ENCODE data around the gene B3GALNT2. TPM values are rescaled to one million over a fixed set of nuclear protein-coding genes. Genes with fewer than 3 reads are reported as not detected.

B3GALNT2 gene
- polyA plus RNA-seq, 3 donors = 8.9 to 11.8 (median 10.4) TPM

DNA sequence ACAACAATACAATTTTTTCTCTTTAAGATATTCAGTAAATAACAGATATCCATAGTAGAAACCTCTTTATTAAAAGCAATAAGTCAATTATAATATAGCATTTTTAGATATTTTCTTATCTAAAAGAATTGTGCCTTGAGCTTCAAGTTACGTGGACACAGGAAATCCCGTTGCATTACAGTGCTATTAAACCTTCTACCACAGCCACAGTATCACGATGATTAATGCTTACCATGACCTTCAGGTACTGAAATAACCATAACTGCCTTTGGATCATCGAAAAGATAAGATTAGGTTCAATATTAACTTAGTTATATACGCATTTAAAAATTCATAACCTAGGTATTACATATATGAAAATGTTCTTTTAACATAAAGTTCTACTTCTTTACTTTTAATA is 17.9 kb downstream of the B3GALNT2 start:
- Mint-ChIP-seq H3K36me3 (peaks cover 47% of the 10 kb centered on the region in 2 donors), H3K9me3 (peaks cover 0 to 5% (median 0%) of the 10 kb centered on the region in 7 donors), H3K27ac (no peak overlapping the region), H3K4me3 (no peak overlapping the region), H3K4me1 (no peaks in the 10 kb centered on the region), H3K27me3 (ENCODE audit: low read depth in 3 of 3) (peaks cover 0 to 1% (median 0%) of the 10 kb centered on the region in 3 donors)
- DNase-seq = no peak
- no peak for TF ChIP-seq CTCF (IDR thresholded peaks at IDR 0.05)
- H3K27me3 ChIP-seq (ENCODE audit: control insufficient read depth in 2 of 2, insufficient read depth in 2 of 2, low read length in 2 of 2) = no peaks in the 10 kb centered on the region
- no peaks in the 10 kb centered on the region for H3K79me2 ChIP-seq (ENCODE audit: insufficient read depth, low read length)
- H2AFZ ChIP-seq (ENCODE audit: insufficient read depth, low read depth, low read length, poor library complexity, severe bottlenecking) = no peak overlapping the region
- no peaks in the 10 kb centered on the region for H3K4me1 ChIP-seq (ENCODE audit: control insufficient read depth in 1 of 2, insufficient read depth in 2 of 2, low read length in 2 of 2)
- H4K20me1 ChIP-seq (ENCODE audit: insufficient read depth, low read length) = no peaks in the 10 kb centered on the region
- intact Hi-C loops (cut with micrococcal nuclease) = no loop called here
- H3K4me2 ChIP-seq (replicated peaks; ENCODE audit: extremely low read depth, low read length, poor library complexity, severe bottlenecking) = no peak overlapping the region
- H3K9ac ChIP-seq (ENCODE audit: insufficient read depth, low read length, poor library complexity, severe bottlenecking) = no peak overlapping the region
- no peak overlapping the region for H3K4me3 ChIP-seq (replicated peaks in 1 of 3; ENCODE audit: low read depth in 2 of 3, low read length in 3 of 3)
- H3K27ac ChIP-seq (ENCODE audit: low read depth in 1 of 2, low read length in 2 of 2) = no peak overlapping the region
- WGBS (ENCODE audit: insufficient coverage) = no CpG with 5 or more reads among the region's 5 CpGs
- peaks cover 20 to 88% of the 10 kb centered on the region in 2 donors for H3K36me3 ChIP-seq (replicated peaks in 1 of 2; ENCODE audit: control insufficient read depth in 1 of 2, insufficient read depth in 2 of 2, low read length in 2 of 2)
- H3K9me3 ChIP-seq (replicated peaks in 1 of 2; ENCODE audit: control insufficient read depth in 1 of 2, insufficient read depth in 1 of 2, low read length in 2 of 2) = peaks cover 0 to 2% of the 10 kb centered on the region in 2 donors

- peaks cover 18 to 87% of the 10 kb centered on the region in 2 donors for H3K36me3 ChIP-seq (replicated peaks in 1 of 2; ENCODE audit: control insufficient read depth in 1 of 2, insufficient read depth in 2 of 2, low read length in 2 of 2)
- H3K27ac ChIP-seq (ENCODE audit: low read depth in 1 of 2, low read length in 2 of 2) = no peak overlapping the region
- Mint-ChIP-seq H3K4me3 (no peak overlapping the region), H3K27ac (no peak overlapping the region), H3K9me3 (peaks cover 0 to 5% (median 0%) of the 10 kb centered on the region in 7 donors), H3K36me3 (peaks cover 49 to 52% of the 10 kb centered on the region in 2 donors), H3K4me1 (no peaks in the 10 kb centered on the region), H3K27me3 (ENCODE audit: low read depth in 3 of 3) (peaks cover 0 to 1% (median 0%) of the 10 kb centered on the region in 3 donors)
- 100% methylated on average over 2 of the region's 2 CpGs for WGBS (ENCODE audit: insufficient coverage)
- intact Hi-C loops (cut with micrococcal nuclease) = no loop called here
- no peak overlapping the region for H3K4me3 ChIP-seq (replicated peaks in 1 of 3; ENCODE audit: low read depth in 2 of 3, low read length in 3 of 3)
- no peak overlapping the region for H3K4me2 ChIP-seq (replicated peaks; ENCODE audit: extremely low read depth, low read length, poor library complexity, severe bottlenecking)
- H3K27me3 ChIP-seq (ENCODE audit: control insufficient read depth in 2 of 2, insufficient read depth in 2 of 2, low read length in 2 of 2) = no peaks in the 10 kb centered on the region
- H4K20me1 ChIP-seq (ENCODE audit: insufficient read depth, low read length) = no peaks in the 10 kb centered on the region
- H3K4me1 ChIP-seq (ENCODE audit: control insufficient read depth in 1 of 2, insufficient read depth in 2 of 2, low read length in 2 of 2) = no peaks in the 10 kb centered on the region
- H3K79me2 ChIP-seq (ENCODE audit: insufficient read depth, low read length) = no peaks in the 10 kb centered on the region
- no peak overlapping the region for H3K9ac ChIP-seq (ENCODE audit: insufficient read depth, low read length, poor library complexity, severe bottlenecking)
- DNase-seq = no peak
- no peak for TF ChIP-seq CTCF (IDR thresholded peaks at IDR 0.05)
- peaks cover 0 to 2% of the 10 kb centered on the region in 2 donors for H3K9me3 ChIP-seq (replicated peaks in 1 of 2; ENCODE audit: control insufficient read depth in 1 of 2, insufficient read depth in 1 of 2, low read length in 2 of 2)
- H2AFZ ChIP-seq (ENCODE audit: insufficient read depth, low read depth, low read length, poor library complexity, severe bottlenecking) = no peak overlapping the region
Measured at GRCh38 chr1:235485558-235485957, 18.7 kb downstream of the B3GALNT2 start.

Measured in CD14-positive monocyte (primary cell).